SHP77 (cell line): ENCODE results near the gene ZDHHC24.
A peak's percentile ranks its signal among the peaks of the same experiment; 100 is the strongest.
"Not testable (repeated sequence)": the region's sequence is repeated elsewhere in the genome, so short reads cannot be mapped to it uniquely, and the experiment has no call there.

Experiments
- DNase-seq, 2 experiments: peaks; one replicate each; lab custom pipeline; 2025; lab: John Stamatoyannopoulos, UW

Gene ZDHHC24

GRCh38 chr11:66544952-66545351 lies 896 bp downstream of the ZDHHC24 start:
- not testable (repeated sequence) for DNase-seq

GRCh38 chr11:66543263-66544107 lies 2.4 kb downstream of the ZDHHC24 start:
- no peak for DNase-seq

- DNase-seq = no peak
Measured at GRCh38 chr11:66542362-66542761, 3.5 kb downstream of the ZDHHC24 start.

GRCh38 chr11:66541892-66542291 lies 4.0 kb downstream of the ZDHHC24 start:
- no peak for DNase-seq

GRCh38 chr11:66540598-66540997 lies 5.2 kb downstream of the ZDHHC24 start:
- not testable (repeated sequence) for DNase-seq

- DNase-seq = no peak
Measured at GRCh38 chr11:66539870-66540213, 6.0 kb downstream of the ZDHHC24 start.

GRCh38 chr11:66539170-66539869 lies 6.5 kb downstream of the ZDHHC24 start:
- DNase-seq = no peak

GRCh38 chr11:66532784-66533183 lies 13.1 kb downstream of the ZDHHC24 start:
- no peak for DNase-seq

- no peak for DNase-seq
Measured at GRCh38 chr11:66531841-66532240, 14.0 kb downstream of the ZDHHC24 start.

GRCh38 chr11:66530927-66531709 lies 14.7 kb downstream of the ZDHHC24 start:
- DNase-seq = no peak

GRCh38 chr11:66529655-66530054 lies 16.2 kb downstream of the ZDHHC24 start:
- no peak for DNase-seq

GRCh38 chr11:66529069-66529468 lies 16.8 kb downstream of the ZDHHC24 start:
- DNase-seq = no peak

- DNase-seq = no peak
Measured at GRCh38 chr11:66524304-66525040, 21.4 kb downstream of the ZDHHC24 start.

- DNase-seq = no peak
Measured at GRCh38 chr11:66523611-66524010, 22.2 kb downstream of the ZDHHC24 start.

GRCh38 chr11:66510990-66511339 lies 34.9 kb downstream of the ZDHHC24 start:
- no peak for DNase-seq

- DNase-seq = peak; percentile 75 to 77
Measured at GRCh38 chr11:66510271-66510989, 35.4 kb downstream of the ZDHHC24 start, which contains the start of gene BBS1. Gene BBS1 (plus strand): TSS chr11:66510635. CDS start chr11:66510660, 25 bp downstream.

GRCh38 chr11:66509131-66509561 lies 36.7 kb downstream of the ZDHHC24 start:
- no peak for DNase-seq

GRCh38 chr11:66505276-66505816 lies 40.5 kb downstream of the ZDHHC24 start:
- DNase-seq = no peak

- no peak for DNase-seq
Measured at GRCh38 chr11:66498506-66498905, 47.3 kb downstream of the ZDHHC24 start.

GRCh38 chr11:66497206-66497605 lies 48.6 kb downstream of the ZDHHC24 start:
- DNase-seq = no peak

GRCh38 chr11:66495401-66495854 lies 50.4 kb downstream of the ZDHHC24 start:
- DNase-seq = no peak
